C4-2B (cell line): ENCODE results near the gene TPO.
"Not testable (repeated sequence)": the region's sequence is repeated elsewhere in the genome, so short reads cannot be mapped to it uniquely, and the experiment has no call there.

Experiments
- H3K27ac ChIP-seq: fragments of 450-650 bp; 2 replicates; pipeline ENCODE4 v1.5.1; 2017
- ZFX ChIP-seq: fragments of 450-650 bp; IDR thresholded peaks from 2 replicates; pipeline ENCODE4 v1.6.1; 2017
- TF ChIP-seq, protein P1 (sequence below): fragments of 450-650 bp; conservative IDR thresholded peaks from 2 replicates; pipeline ENCODE4 v1.5.1; 2017; ENCODE audit warnings: mild to moderate bottlenecking

The TPO gene

DNA sequence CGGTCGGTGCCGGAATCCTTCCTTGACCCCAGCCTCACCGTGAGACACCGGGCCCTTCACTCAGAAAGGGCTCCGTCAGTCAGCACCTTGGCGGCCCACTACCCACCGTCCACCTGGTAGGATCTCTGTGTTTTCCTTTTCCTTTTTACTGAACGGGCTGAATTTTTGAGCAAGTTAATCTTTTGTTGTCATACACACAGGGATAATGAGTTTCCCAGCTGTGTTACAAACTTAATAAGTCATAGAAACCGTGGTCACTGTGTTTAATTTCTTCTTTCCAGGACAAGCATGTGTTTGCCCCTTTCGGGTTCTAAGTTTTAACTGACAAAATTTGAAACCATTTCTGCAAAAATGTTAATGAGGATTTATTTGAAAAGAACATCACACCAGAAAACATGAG, 39.0 kb upstream of the TPO start:
- TF ChIP-seq ZFX = no peak
- TF ChIP-seq, protein P1, sequence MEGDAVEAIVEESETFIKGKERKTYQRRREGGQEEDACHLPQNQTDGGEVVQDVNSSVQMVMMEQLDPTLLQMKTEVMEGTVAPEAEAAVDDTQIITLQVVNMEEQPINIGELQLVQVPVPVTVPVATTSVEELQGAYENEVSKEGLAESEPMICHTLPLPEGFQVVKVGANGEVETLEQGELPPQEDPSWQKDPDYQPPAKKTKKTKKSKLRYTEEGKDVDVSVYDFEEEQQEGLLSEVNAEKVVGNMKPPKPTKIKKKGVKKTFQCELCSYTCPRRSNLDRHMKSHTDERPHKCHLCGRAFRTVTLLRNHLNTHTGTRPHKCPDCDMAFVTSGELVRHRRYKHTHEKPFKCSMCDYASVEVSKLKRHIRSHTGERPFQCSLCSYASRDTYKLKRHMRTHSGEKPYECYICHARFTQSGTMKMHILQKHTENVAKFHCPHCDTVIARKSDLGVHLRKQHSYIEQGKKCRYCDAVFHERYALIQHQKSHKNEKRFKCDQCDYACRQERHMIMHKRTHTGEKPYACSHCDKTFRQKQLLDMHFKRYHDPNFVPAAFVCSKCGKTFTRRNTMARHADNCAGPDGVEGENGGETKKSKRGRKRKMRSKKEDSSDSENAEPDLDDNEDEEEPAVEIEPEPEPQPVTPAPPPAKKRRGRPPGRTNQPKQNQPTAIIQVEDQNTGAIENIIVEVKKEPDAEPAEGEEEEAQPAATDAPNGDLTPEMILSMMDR = no peak

DNA sequence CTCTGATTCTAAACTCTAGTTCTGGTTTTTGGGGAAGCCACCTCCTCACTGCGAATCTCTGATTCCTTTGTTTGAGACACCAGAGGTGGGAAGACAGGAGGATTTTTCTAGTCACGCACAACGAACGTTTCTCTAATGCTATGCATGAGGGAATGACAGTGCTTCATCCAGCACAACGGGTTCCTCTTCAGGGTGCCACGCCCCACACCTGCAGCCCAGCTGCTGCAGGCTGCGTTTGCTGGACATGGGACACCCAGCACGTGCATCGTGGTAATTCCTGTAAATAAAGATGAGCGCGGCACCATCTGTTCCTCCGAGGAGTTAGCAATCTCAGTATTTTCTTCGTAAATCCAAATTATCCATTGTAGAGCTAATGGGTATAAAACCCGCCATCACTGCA, 37.5 kb upstream of the TPO start:
- H3K27ac ChIP-seq = no peak overlapping the region
- TF ChIP-seq, protein P1 = no peak

More for the DNA sequence above, 39.0 kb upstream of the TPO start:
- H3K27ac ChIP-seq = no peak overlapping the region

DNA sequence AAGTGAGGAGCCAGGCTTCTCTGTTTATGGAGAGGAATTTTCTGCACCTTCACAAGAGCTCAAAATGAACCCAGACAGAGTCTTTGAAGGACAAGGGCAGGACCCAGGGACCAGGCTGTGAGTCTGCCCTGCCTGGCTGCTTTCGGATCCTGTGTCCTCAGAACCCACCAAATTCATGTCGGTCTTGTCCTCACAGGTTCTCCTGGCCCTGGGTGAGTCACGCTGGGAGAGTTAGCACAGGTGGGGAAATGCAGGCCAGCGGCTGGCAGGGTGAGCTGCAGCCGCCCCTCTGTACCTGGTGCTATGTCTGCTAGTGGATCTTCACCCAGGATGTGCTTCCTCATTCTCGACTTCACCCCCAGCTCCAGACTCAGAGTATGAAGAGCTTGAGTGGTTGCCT, 35.8 kb upstream of the TPO start:
- TF ChIP-seq, protein P1 = no peak
- no peak for TF ChIP-seq ZFX
- no peak overlapping the region for H3K27ac ChIP-seq

DNA sequence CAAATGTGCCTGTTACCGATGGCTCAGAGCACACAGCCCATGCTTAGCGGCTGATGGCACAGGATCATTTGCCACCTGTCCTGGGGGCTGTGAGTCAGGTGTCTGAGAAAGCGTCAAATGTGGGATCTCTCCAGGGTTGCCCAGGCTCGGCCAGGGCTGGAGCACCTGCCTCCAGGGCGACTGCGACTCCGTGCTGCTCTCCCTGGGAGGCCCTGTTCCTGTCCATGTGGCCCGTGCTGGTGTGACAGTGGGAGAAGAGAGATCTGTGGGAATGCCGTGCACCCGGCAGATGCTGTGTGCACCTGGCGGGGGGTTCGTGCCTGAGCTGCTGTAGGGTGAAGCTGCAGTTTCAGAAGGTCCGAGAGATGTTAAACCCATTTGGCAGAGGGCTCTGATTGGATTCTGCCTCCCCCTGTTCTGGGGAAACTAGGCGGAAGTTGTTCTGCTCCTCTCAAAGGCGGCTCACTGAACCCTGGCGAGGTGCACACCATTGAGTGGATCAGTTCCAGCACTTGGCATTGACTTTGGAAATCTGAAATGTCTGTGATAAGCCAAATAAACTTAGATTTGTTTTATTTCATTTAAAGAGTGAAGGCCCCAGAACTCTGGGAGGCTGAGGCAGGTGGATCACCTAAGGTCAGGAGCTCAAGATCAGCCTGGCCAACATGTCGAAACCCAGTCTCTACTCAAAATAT, 34.7 kb upstream of the TPO start:
- TF ChIP-seq, protein P1 = no peak
- H3K27ac ChIP-seq = no peak overlapping the region

DNA sequence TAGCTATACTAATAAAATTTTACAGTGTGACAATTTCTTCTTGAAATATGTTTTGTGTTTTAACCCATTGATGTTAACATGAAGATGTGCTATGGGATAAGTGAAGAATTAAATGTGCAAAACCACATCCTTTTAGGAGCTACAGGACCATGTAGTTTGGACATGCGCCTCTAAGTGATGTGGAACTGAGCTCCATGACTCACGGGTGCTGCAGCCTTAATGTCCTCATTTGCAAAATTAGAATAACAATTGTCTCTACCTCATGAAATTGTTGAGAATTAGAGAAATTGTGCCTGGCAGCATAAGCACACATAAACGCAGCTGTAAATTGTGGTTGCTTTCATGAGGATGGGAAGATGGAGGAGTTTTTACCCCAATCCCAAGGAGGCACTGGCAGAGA, 31.6 kb upstream of the TPO start:
- no peak for TF ChIP-seq ZFX
- TF ChIP-seq, protein P1 = no peak
- H3K27ac ChIP-seq = no peak overlapping the region

DNA sequence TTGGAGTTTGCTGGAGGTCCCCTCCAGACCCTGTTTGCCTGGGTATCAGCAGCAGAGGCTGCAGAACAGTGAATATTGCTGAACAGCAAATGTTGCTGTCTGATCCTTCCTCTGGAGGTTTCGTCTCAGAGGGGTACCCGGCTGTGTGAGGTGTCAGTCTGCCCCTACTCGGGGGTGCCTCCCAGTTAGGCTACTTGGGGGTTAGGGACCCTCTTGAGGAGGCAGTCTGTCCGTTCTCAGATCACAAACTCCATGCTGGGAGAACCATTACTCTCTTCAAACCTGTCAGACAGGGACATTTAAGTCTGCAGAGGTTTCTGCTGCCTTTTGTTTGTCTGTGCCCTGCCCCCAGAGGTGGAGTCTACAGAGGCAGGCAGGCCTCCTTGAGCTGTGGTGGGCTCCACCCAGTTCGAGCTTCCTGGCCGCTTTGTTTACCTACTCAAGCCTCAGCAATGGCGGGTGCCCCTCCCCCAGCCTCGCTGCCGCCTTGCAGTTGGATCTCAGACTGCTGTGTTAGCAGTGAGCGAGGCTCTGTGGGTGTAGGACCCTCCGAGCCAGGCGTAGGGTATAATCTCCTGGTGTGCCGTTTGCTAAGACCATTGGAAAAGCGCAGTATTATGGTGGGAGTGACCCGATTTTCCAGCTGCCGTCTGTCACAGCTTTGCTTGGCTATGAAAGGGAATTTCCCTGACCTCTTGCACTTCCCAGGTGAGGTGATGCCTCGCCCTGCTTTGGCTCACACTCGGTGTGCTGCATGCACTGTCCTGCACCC, 25.1 kb upstream of the TPO start:
- H3K27ac ChIP-seq = not testable (repeated sequence)

DNA sequence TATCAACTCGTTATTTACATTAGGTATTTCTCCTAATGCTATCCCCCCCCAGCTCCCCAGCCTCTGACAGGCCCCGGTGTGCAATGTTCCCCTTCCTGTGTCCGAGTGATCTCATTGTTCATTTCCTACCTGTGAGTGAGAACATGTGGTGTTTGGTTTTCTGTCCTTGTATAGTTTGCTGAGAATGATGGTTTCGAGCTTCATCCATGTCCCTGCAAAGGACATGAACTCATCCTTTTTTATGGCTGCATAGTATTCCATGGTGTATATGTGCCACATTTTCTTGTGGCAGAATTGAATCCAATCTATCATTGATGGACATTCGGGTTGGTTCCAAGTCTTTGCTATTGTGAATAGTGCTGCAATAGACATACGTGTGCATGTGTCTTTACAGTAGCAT, 23.1 kb upstream of the TPO start:
- not testable (repeated sequence) for H3K27ac ChIP-seq

DNA sequence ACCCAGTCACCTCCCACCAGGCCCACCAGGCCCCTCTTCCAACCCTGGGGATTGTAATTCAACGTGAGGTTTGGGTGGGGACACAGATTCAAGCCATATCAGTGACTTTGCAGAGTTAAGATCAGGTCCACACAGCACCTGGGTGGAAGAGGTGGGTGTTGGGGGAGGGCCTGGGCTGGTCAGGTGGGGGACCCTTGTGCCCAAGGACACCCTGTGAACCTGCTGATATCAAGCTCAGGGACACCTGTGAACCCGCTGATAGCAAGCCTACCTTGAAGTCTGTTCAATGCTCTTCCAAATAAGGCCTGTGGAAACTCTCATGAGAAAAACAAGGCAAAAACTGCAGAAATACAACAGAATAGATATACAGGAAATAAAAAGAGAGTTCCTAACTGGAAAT, 19.9 kb upstream of the TPO start:
- TF ChIP-seq ZFX = no peak
- TF ChIP-seq, protein P1 = no peak
- H3K27ac ChIP-seq = no peak overlapping the region
